ENCODE measurements around the gene FHOD3. TPM values are rescaled to one million over a fixed set of nuclear protein-coding genes. Genes with fewer than 3 reads are reported as not detected.

The FHOD3 gene
- total RNA-seq, 1 donor from 2014 or later: 5.9 TPM

- Histone ChIP-seq H3K4me1 (ENCODE audit: insufficient read depth, low read length) (no peaks in the 10 kb centered on the region), H3K36me3 (ENCODE audit: insufficient read depth, low read length) (no peaks in the 10 kb centered on the region), H3K4me2 (ENCODE audit: low read length) (peak overlapping the region; percentile 46), H4K20me1 (ENCODE audit: insufficient read depth, low read length) (no peaks in the 10 kb centered on the region), H3K27me3 (ENCODE audit: insufficient read depth, low read length) (no peaks in the 10 kb centered on the region), H3K79me2 (ENCODE audit: insufficient read depth, low read length) (no peaks in the 10 kb centered on the region), H3K4me3 (ENCODE audit: insufficient read depth, low read depth, low read length) (no peak overlapping the region), H3K9ac (ENCODE audit: low read length) (no peak overlapping the region), H3K27ac (ENCODE audit: low read depth, low read length) (no peak overlapping the region), H3K9me3 (ENCODE audit: insufficient read depth, low read depth, low read length) (no peaks in the 10 kb centered on the region), H2AFZ (ENCODE audit: low read depth, low read length) (no peak overlapping the region)
- FAIRE-seq (no peak), DNase-seq (ENCODE audit: low read depth) (peak; percentile 38)
- Mint-ChIP-seq H3K27ac (ENCODE audit: unreplicated experiment) (no peak overlapping the region), H3K9me3 (ENCODE audit: unreplicated experiment) (no peaks in the 10 kb centered on the region), H3K27me3 (ENCODE audit: low read depth, unreplicated experiment) (peaks cover 10% of the 10 kb centered on the region), H3K4me1 (ENCODE audit: low read depth, unreplicated experiment) (no peaks in the 10 kb centered on the region), H3K36me3 (ENCODE audit: low read depth, unreplicated experiment) (no peaks in the 10 kb centered on the region), H3K4me3 (ENCODE audit: unreplicated experiment) (no peak overlapping the region)
- no peak for TF ChIP-seq CTCF (IDR thresholded peaks at IDR 0.05; ENCODE audit: insufficient read depth, low read depth, low read length)
- no peak for TF ChIP-seq EZH2 (IDR thresholded peaks at IDR 0.05; ENCODE audit: insufficient read depth, low read length)
Observed at GRCh38 chr18:36724591-36725001, 427.1 kb downstream of the FHOD3 start.

GRCh38 chr18:36728345-36728744 is 430.8 kb downstream of the FHOD3 start:
- H3K36me3 Mint-ChIP-seq (ENCODE audit: low read depth, unreplicated experiment): peaks cover 9% of the 10 kb centered on the region
- no peaks in the 10 kb centered on the region for H3K4me1 Mint-ChIP-seq (ENCODE audit: low read depth, unreplicated experiment)
- FAIRE-seq (no peak), DNase-seq (ENCODE audit: low read depth) (no peak)
- Histone ChIP-seq H3K4me1 (ENCODE audit: insufficient read depth, low read length) (no peaks in the 10 kb centered on the region), H3K27ac (ENCODE audit: low read depth, low read length) (no peak overlapping the region), H4K20me1 (ENCODE audit: insufficient read depth, low read length) (no peaks in the 10 kb centered on the region), H3K27me3 (ENCODE audit: insufficient read depth, low read length) (no peaks in the 10 kb centered on the region), H3K79me2 (ENCODE audit: insufficient read depth, low read length) (no peaks in the 10 kb centered on the region), H3K9me3 (ENCODE audit: insufficient read depth, low read depth, low read length) (no peaks in the 10 kb centered on the region), H2AFZ (ENCODE audit: low read depth, low read length) (no peak overlapping the region), H3K4me3 (ENCODE audit: insufficient read depth, low read depth, low read length) (no peak overlapping the region), H3K9ac (ENCODE audit: low read length) (no peak overlapping the region), H3K4me2 (ENCODE audit: low read length) (no peak overlapping the region), H3K36me3 (ENCODE audit: insufficient read depth, low read length) (peaks cover 6% of the 10 kb centered on the region)
- no peak overlapping the region for H3K4me3 Mint-ChIP-seq (ENCODE audit: unreplicated experiment)
- H3K27me3 Mint-ChIP-seq (ENCODE audit: low read depth, unreplicated experiment): peaks cover 6% of the 10 kb centered on the region
- TF ChIP-seq CTCF (IDR thresholded peaks at IDR 0.05; ENCODE audit: insufficient read depth, low read depth, low read length) (no peak), EZH2 (IDR thresholded peaks at IDR 0.05; ENCODE audit: insufficient read depth, low read length) (no peak)
- H3K27ac Mint-ChIP-seq (ENCODE audit: unreplicated experiment): no peak overlapping the region
- peaks cover 13% of the 10 kb centered on the region for H3K9me3 Mint-ChIP-seq (ENCODE audit: unreplicated experiment)

GRCh38 chr18:36729197-36729596 is 431.7 kb downstream of the FHOD3 start:
- Histone ChIP-seq H3K9me3 (ENCODE audit: insufficient read depth, low read depth, low read length) (no peaks in the 10 kb centered on the region), H3K27ac (ENCODE audit: low read depth, low read length) (no peak overlapping the region), H2AFZ (ENCODE audit: low read depth, low read length) (no peak overlapping the region), H3K79me2 (ENCODE audit: insufficient read depth, low read length) (no peaks in the 10 kb centered on the region), H3K36me3 (ENCODE audit: insufficient read depth, low read length) (peaks cover 6% of the 10 kb centered on the region), H4K20me1 (ENCODE audit: insufficient read depth, low read length) (no peaks in the 10 kb centered on the region), H3K4me2 (ENCODE audit: low read length) (no peak overlapping the region), H3K4me3 (ENCODE audit: insufficient read depth, low read depth, low read length) (no peak overlapping the region), H3K9ac (ENCODE audit: low read length) (no peak overlapping the region), H3K4me1 (ENCODE audit: insufficient read depth, low read length) (no peaks in the 10 kb centered on the region), H3K27me3 (ENCODE audit: insufficient read depth, low read length) (no peaks in the 10 kb centered on the region)
- DNase-seq (ENCODE audit: low read depth): no peak
- no peak for TF ChIP-seq CTCF (IDR thresholded peaks at IDR 0.05; ENCODE audit: insufficient read depth, low read depth, low read length)
- TF ChIP-seq EZH2 (IDR thresholded peaks at IDR 0.05; ENCODE audit: insufficient read depth, low read length): no peak
- Mint-ChIP-seq H3K4me3 (ENCODE audit: unreplicated experiment) (no peak overlapping the region), H3K36me3 (ENCODE audit: low read depth, unreplicated experiment) (peaks cover 10% of the 10 kb centered on the region), H3K9me3 (ENCODE audit: unreplicated experiment) (peaks cover 13% of the 10 kb centered on the region), H3K27ac (ENCODE audit: unreplicated experiment) (no peak overlapping the region), H3K27me3 (ENCODE audit: low read depth, unreplicated experiment) (peaks cover 6% of the 10 kb centered on the region), H3K4me1 (ENCODE audit: low read depth, unreplicated experiment) (no peaks in the 10 kb centered on the region)
- FAIRE-seq: no peak
